SJSA1 (cell line): ENCODE measurements around the gene XKR7. TPM values are rescaled to one million over a fixed set of nuclear protein-coding genes. Genes with fewer than 3 reads are reported as not detected.

Source experiments
- DNase-seq, 2 experiments: peaks; one replicate each; pipeline ENCODE4 v3.0.0-alpha.2; 2015 to 2020; ENCODE audit warnings: low spot score in 2 of 2, low read depth in 1 of 2
- H3K27ac ChIP-seq: fragments of 250-450 bp; sonication (Bioruptor Pico); 2 replicates; pipeline ENCODE4 v1.5.1; 2020; ENCODE audit warnings: mild to moderate bottlenecking, moderate library complexity
- H3K27me3 ChIP-seq: fragments of 250-450 bp; sonication (Bioruptor Pico); replicated peaks from 2 replicates; pipeline ENCODE4 v1.5.1; 2020; ENCODE audit warnings: mild to moderate bottlenecking, moderate library complexity
- H3K36me3 ChIP-seq: fragments of 250-450 bp; sonication (Bioruptor Pico); 2 replicates; pipeline ENCODE4 v1.5.1; 2020; ENCODE audit warnings: mild to moderate bottlenecking
- H3K4me1 ChIP-seq: fragments of 250-450 bp; sonication (Bioruptor Pico); replicated peaks from 2 replicates; pipeline ENCODE4 v1.6.1; 2021; ENCODE audit warnings: mild to moderate bottlenecking
- H3K4me3 ChIP-seq: fragments of 250-450 bp; sonication (Bioruptor Pico); 2 replicates; pipeline ENCODE4 v1.5.1; 2020; ENCODE audit warnings: mild to moderate bottlenecking
- H3K9me3 ChIP-seq: fragments of 250-450 bp; sonication (Bioruptor Pico); replicated peaks from 2 replicates; pipeline ENCODE4 v1.5.1; 2020; ENCODE audit warnings: mild to moderate bottlenecking
- total RNA-seq: library from RNA; depleted of rRNA; stranded (reverse); fragments of >200 nt; shearing (Covaris generic); gene quantifications from 2 replicates; pipeline ENCODE4 v1.2.3, GENCODE V29; 2014

XKR7 gene
- total RNA-seq, 1 experiment from 2014 or later = not detected

- no peaks in the 10 kb centered on the region for H3K27me3 ChIP-seq
- H3K36me3 ChIP-seq = no peaks in the 10 kb centered on the region
- H3K4me3 ChIP-seq = no peak overlapping the region
- H3K9me3 ChIP-seq = no peaks in the 10 kb centered on the region
- no peak for DNase-seq
- no peaks in the 10 kb centered on the region for H3K4me1 ChIP-seq
- H3K27ac ChIP-seq = no peak overlapping the region
These were observed 7.9 kb downstream of the XKR7 start for GRCh38 chr20:31975874-31976273.

GRCh38 chr20:31977080-31977479 is 9.1 kb downstream of the XKR7 start:
- Histone ChIP-seq H3K9me3 (no peaks in the 10 kb centered on the region), H3K36me3 (no peaks in the 10 kb centered on the region), H3K4me3 (no peak overlapping the region), H3K27ac (no peak overlapping the region), H3K4me1 (no peaks in the 10 kb centered on the region), H3K27me3 (no peaks in the 10 kb centered on the region)
- no peak for DNase-seq

DNA sequence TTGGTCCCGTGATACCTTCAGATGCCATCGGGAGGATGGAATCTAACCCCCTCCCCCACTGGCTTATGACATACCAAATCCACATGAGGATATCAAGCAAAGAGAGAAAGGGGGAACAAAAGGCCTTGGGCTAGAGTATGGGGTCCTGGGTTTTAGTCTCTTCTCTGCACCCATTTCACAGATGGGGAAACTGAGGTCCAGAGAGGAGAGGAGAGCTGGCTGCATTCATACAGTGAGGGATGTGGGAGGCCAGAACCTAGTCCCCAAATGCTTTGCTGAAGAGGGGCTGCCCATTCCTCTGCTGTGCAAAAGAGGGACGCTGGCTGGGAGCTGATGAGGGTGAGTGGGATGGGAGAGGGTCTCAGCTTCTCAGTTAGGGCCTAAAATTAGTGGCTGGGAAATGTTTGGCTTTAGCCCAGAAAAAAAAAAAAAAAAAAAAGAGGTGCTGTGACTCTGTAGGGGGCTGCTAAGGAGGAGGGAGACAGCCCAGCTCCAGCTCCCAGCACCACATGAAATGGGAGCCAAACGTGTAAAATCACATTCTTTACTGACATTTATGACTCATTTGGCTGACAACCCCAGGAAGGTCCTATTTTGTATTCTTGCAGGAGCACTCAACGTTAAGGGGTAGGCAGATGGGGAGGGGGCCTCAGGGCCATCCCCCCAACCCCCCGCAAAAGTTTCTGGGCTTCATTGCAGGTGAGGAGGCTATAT is 11.9 kb downstream of the XKR7 start:
- Histone ChIP-seq H3K4me1 (no peaks in the 10 kb centered on the region), H3K27me3 (no peaks in the 10 kb centered on the region), H3K4me3 (no peak overlapping the region), H3K27ac (no peak overlapping the region), H3K36me3 (no peaks in the 10 kb centered on the region), H3K9me3 (no peaks in the 10 kb centered on the region)
- no peak for DNase-seq

GRCh38 chr20:31981784-31982183 is 13.8 kb downstream of the XKR7 start:
- Histone ChIP-seq H3K4me3 (no peak overlapping the region), H3K36me3 (no peaks in the 10 kb centered on the region), H3K27me3 (no peaks in the 10 kb centered on the region), H3K9me3 (no peaks in the 10 kb centered on the region), H3K27ac (no peak overlapping the region), H3K4me1 (no peaks in the 10 kb centered on the region)
- DNase-seq = no peak

DNA sequence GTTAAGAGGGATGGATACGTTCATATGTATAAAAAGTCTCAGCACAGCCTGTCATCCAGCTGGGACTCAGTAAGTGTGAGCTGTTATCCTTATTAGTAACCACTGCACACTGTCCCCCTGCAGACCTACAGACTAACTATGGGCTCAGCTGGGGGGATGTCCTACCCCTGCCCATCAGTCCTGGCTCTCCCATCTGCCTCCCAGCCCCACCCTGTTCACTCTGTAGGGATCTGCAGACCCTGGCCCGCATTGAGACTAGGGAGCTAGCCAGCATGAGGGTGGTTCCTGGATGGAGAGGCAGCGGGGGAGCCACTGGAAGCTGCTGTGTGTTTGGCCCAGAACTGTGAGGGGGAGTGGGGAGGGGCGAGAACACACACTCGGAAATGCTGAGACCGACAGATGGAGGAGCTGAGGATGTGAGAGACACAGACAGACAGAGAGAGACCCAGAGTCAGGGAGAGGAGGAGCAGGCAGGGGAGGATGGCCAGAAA is 17.1 kb downstream of the XKR7 start:
- DNase-seq = no peak
- Histone ChIP-seq H3K27ac (no peak overlapping the region), H3K27me3 (no peaks in the 10 kb centered on the region), H3K4me1 (no peaks in the 10 kb centered on the region), H3K9me3 (no peaks in the 10 kb centered on the region), H3K4me3 (no peak overlapping the region), H3K36me3 (no peaks in the 10 kb centered on the region)

DNA sequence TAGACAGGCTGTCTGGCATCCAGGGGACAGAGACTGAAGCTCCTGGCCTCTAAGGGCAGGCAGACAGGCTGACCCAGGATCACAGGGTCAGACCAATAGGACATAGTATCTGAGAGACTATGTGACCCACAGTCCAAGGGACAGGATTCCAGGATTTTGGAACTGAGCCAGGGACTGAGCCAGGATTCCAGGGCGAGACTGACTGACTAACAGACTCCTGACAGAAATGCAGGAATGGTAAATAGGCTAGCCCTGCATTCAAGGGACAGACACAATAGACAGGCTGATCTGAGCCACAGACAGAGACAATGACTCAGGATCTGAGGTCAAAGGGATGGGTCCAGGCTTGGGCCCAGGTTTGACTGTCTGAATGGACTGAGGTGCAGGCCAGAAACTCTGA is 19.8 kb downstream of the XKR7 start:
- DNase-seq = peak; percentile 13 to 59
- Histone ChIP-seq H3K4me1 (no peaks in the 10 kb centered on the region), H3K9me3 (no peaks in the 10 kb centered on the region), H3K36me3 (no peaks in the 10 kb centered on the region), H3K27me3 (no peaks in the 10 kb centered on the region), H3K4me3 (no peak overlapping the region), H3K27ac (no peak overlapping the region)

DNA sequence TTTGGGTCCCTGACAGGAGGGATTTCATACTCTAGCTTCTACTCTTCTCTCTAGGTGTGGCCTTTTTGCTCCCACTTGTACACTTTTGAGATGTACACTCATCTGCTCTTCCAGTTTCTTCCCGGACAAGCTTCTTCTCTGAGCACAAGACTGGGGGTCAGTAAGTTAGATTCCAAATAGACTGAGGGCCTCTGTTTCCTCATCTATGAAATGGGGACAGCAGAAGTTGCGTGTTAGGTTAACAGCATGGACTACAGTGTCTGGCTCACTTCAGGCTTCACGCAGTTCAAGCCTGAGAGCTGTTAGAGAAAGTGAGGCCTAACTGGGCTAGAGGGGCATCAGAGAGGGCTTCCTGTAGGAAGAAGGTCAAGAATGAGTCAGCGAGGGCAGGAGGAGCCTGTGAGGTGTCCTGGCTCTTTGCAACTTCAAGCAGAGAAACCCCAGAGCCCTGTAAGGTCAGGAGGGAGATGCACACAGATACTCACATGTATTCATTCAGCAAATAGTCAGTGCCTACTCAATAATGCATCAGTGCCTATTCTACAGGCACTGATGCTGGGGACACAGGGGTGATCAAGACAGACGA is 20.6 kb downstream of the XKR7 start:
- no peaks in the 10 kb centered on the region for H3K36me3 ChIP-seq
- no peaks in the 10 kb centered on the region for H3K27me3 ChIP-seq
- DNase-seq = no peak

GRCh38 chr20:31989030-31989645 is 21.2 kb downstream of the XKR7 start:
- no peak for DNase-seq
- Histone ChIP-seq H3K27ac (no peak overlapping the region), H3K4me1 (no peaks in the 10 kb centered on the region), H3K9me3 (no peaks in the 10 kb centered on the region), H3K36me3 (no peaks in the 10 kb centered on the region), H3K4me3 (no peak overlapping the region), H3K27me3 (no peaks in the 10 kb centered on the region)

More for the DNA sequence above, 20.6 kb downstream of the XKR7 start:
- H3K27ac ChIP-seq = no peak overlapping the region
- H3K4me3 ChIP-seq = no peak overlapping the region
- no peaks in the 10 kb centered on the region for H3K9me3 ChIP-seq
- no peaks in the 10 kb centered on the region for H3K4me1 ChIP-seq

- Histone ChIP-seq H3K4me3 (no peak overlapping the region), H3K4me1 (no peaks in the 10 kb centered on the region), H3K27me3 (0 out of 2 replicates have a peak, but pooled peaks cover 8% of the 10 kb centered on the region), H3K27ac (no peak overlapping the region), H3K9me3 (no peaks in the 10 kb centered on the region), H3K36me3 (no peaks in the 10 kb centered on the region)
- DNase-seq = no peak
These were observed 22.8 kb downstream of the XKR7 start for GRCh38 chr20:31990641-31991338.

DNA sequence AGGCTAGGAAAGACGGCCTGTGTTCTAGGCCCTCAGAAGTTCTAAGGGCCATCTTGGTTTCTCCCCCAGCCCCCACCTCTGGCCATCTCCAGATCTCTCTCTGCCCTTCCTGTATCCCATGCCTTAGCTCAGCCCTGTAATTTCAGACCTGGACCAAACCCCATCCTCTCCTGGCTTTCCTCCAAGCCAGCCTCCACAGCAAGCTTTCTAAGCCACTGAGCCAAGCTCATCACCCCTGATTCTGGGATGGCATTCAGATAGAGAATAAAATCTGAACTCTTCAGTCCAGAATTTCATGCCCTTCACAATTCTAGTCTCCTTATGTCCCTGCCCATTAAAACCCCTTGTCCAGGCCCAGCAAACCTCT is 23.4 kb downstream of the XKR7 start:
- Histone ChIP-seq H3K4me1 (no peaks in the 10 kb centered on the region), H3K9me3 (no peaks in the 10 kb centered on the region), H3K36me3 (no peaks in the 10 kb centered on the region), H3K4me3 (no peak overlapping the region), H3K27ac (no peak overlapping the region), H3K27me3 (0 out of 2 replicates have a peak, but pooled peaks cover 8% of the 10 kb centered on the region)
- DNase-seq = no peak

DNA sequence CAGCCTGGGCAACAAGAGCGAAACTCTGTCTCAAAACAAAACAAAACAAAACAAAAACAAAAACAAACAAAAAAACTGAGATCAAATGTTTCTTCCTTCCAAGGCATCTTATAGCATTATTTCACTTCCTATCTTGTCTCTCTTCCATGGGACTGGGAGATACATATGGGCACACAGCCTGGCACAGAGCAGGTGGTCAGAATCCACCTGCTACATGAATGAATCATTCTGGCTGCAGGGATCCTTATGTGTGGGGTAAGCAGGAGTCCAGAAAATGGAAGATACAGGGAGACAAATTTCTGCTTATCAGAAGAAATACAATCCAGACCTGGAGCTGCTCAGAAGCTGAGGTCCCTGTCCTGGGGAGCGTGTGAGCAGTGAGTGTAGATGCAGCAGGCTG is 24.1 kb downstream of the XKR7 start:
- no peak overlapping the region for H3K4me3 ChIP-seq
- DNase-seq = no peak
- H3K27me3 ChIP-seq = 0 out of 2 replicates have a peak, but pooled peaks cover 8% of the 10 kb centered on the region
- H3K27ac ChIP-seq = no peak overlapping the region
- no peaks in the 10 kb centered on the region for H3K4me1 ChIP-seq
- H3K9me3 ChIP-seq = no peaks in the 10 kb centered on the region
- no peaks in the 10 kb centered on the region for H3K36me3 ChIP-seq

- H3K27me3 ChIP-seq = 0 out of 2 replicates have a peak, but pooled peaks cover 8% of the 10 kb centered on the region
- no peaks in the 10 kb centered on the region for H3K4me1 ChIP-seq
- H3K4me3 ChIP-seq = no peak overlapping the region
- H3K9me3 ChIP-seq = no peaks in the 10 kb centered on the region
- DNase-seq = no peak
- H3K27ac ChIP-seq = no peak overlapping the region
- H3K36me3 ChIP-seq = no peaks in the 10 kb centered on the region
These were observed 29.0 kb downstream of the XKR7 start for GRCh38 chr20:31996996-31997395.

DNA sequence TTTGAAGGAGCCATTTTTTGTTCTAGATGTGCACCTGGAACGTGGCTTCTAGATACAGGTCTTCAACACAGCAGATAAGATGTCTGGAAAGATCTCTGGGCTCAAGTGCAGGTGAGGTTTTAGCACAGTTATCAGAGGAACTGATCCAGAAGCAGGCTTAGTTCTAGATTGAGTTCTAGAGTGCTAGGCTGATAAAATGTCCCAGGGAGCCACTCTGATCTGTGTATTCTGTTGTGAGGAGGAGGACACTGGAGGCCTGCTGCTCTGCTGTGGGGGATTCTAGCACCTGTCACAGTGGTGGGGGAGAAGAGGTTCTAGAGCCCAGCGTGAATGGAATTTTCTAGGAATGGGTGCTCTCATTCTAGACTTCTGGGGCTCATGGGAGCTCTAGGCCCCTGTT is 30.3 kb downstream of the XKR7 start:
- DNase-seq = no peak
- H3K4me1 ChIP-seq = no peaks in the 10 kb centered on the region
- H3K36me3 ChIP-seq = no peaks in the 10 kb centered on the region
- no peak overlapping the region for H3K27ac ChIP-seq
- H3K27me3 ChIP-seq = 0 out of 2 replicates have a peak, but pooled peaks cover 8% of the 10 kb centered on the region
- no peak overlapping the region for H3K4me3 ChIP-seq
- H3K9me3 ChIP-seq = no peaks in the 10 kb centered on the region

- DNase-seq = no peak
- H3K4me3 ChIP-seq = no peak overlapping the region
- H3K27me3 ChIP-seq = no peaks in the 10 kb centered on the region; the same call in none of the 2 replicates
- H3K36me3 ChIP-seq = no peaks in the 10 kb centered on the region
- H3K9me3 ChIP-seq = no peaks in the 10 kb centered on the region
- no peak overlapping the region for H3K27ac ChIP-seq
- H3K4me1 ChIP-seq = no peaks in the 10 kb centered on the region
These were observed 35.4 kb downstream of the XKR7 start for GRCh38 chr20:32003325-32003724.
